ENCODE results near the gene CTNNA2.

The CTNNA2 gene

DNA sequence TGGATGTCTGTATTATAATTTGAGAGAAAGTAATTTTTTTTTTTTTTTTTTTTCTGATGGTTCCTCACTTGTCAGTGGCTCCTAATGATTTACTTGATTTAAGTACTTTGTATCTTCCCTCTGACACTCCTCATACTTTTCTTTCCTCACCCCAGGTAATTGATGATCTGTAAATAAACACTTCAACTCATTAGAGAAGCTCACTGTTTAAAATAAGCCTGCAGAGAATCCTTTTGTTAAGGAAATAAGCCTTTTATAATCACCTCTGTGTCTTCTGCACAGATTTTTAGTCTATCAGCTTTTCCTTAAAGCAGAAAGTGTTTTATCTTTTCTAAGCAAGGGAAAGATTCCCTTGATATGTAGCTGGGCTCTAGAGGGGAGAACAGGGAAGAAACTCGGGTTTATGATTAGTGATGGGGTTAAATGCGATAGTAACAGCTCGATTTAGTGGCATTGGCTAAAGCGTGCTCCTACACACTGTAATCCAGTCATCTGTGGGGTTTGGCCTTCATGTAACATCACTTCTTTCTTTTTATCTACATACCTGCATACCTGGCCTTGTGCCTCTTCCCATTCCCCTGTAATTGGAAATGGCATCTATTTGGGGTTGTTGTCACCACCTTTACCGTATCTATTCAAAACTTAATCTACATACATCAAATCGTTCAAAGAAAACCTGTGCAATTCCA lies 851.8 kb downstream of the CTNNA2 start:
- no peak for DNase-seq (ENCODE audit: low read depth in 2 of 2)
- TF ChIP-seq, protein P1, sequence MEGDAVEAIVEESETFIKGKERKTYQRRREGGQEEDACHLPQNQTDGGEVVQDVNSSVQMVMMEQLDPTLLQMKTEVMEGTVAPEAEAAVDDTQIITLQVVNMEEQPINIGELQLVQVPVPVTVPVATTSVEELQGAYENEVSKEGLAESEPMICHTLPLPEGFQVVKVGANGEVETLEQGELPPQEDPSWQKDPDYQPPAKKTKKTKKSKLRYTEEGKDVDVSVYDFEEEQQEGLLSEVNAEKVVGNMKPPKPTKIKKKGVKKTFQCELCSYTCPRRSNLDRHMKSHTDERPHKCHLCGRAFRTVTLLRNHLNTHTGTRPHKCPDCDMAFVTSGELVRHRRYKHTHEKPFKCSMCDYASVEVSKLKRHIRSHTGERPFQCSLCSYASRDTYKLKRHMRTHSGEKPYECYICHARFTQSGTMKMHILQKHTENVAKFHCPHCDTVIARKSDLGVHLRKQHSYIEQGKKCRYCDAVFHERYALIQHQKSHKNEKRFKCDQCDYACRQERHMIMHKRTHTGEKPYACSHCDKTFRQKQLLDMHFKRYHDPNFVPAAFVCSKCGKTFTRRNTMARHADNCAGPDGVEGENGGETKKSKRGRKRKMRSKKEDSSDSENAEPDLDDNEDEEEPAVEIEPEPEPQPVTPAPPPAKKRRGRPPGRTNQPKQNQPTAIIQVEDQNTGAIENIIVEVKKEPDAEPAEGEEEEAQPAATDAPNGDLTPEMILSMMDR (IDR thresholded peaks at IDR 0.05; ENCODE audit: low read depth, low read length): no peak
- H3K4me3 ChIP-seq (replicated peaks in 1 of 2; ENCODE audit: low read depth in 2 of 2, low read length in 2 of 2): no peak overlapping the region

DNA sequence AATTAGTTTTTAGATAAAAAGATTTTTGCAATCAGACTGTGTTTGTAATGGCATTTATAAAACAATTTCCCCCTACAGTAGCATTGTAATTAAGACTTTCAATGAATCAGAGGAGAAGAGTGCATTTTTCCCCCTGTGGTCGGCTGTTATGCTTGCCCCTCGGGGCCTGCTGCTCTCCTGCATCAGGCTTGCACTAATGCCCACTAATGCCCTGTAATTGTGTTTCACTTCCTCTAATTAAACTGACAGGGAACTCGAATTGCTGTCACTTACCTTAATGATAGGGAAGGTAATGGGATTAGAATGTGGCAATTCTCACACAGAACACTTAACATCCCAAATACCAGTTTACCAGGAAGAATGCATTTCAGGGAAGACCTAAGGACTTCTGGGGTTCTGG lies 852.9 kb downstream of the CTNNA2 start:
- TF ChIP-seq, protein P1 (IDR thresholded peaks at IDR 0.05; ENCODE audit: low read depth, low read length): no peak
- no peak for DNase-seq (ENCODE audit: low read depth in 2 of 2)
- H3K4me3 ChIP-seq (replicated peaks in 1 of 2; ENCODE audit: low read depth in 2 of 2, low read length in 2 of 2): no peak overlapping the region

DNA sequence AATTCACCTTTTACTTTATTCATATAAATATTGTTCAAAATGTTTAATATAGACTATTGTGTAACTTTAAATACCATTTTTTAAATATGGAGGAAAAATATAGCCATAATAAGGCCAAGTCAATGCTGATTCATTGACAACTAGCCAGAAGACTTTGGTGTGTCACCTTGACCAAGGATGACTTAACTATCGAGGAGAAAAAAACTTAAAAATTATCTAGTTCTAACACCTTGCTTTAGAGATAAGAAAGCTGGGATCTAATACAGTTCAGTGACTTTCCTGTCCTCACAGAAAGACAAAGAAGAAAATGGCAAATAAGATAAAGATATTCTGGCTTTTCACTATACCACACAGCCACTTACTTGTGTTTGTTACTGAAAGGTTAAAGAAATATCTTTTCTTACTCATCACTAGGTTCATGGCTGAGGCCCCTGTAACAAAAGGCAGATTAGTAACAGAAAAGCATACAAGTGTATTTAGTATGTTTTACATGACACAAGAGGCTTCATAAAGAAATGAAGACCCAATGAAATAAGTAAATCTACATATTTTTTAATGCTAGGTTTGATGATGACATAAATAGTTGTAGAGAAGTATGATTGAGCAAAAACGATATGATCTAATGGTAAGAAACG lies 857.6 kb downstream of the CTNNA2 start:
- DNase-seq (ENCODE audit: low read depth in 2 of 2): no peak
- TF ChIP-seq, protein P1 (IDR thresholded peaks at IDR 0.05; ENCODE audit: low read depth, low read length): no peak
- no peak overlapping the region for H3K4me3 ChIP-seq (replicated peaks in 1 of 2; ENCODE audit: low read depth in 2 of 2, low read length in 2 of 2)

GRCh38 chr2:80374105-80374504 lies 861.3 kb downstream of the CTNNA2 start:
- DNase-seq (ENCODE audit: low read depth in 2 of 2): no peak
- H3K4me3 ChIP-seq (replicated peaks in 1 of 2; ENCODE audit: low read depth in 2 of 2, low read length in 2 of 2): no peak overlapping the region
- TF ChIP-seq, protein P1 (IDR thresholded peaks at IDR 0.05; ENCODE audit: low read depth, low read length): no peak

DNA sequence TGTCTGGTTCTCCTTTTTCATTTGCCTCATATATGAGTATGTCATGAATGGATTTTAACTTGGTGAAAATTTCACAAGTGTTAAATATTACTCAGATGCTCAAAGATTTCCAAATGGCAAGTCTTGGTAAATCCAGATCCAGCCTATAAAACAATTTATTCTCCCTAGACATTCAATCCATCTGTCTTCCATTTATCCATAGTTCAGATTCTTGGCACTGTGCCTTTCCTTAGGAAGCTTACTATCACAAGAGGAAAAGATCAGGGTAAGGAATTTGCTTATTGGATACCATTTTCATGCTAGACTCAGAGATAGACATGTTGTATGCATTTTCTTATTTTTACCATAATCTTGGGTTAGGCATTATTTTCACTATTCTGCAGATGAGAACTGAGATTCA lies 864.2 kb downstream of the CTNNA2 start:
- TF ChIP-seq, protein P1 (IDR thresholded peaks at IDR 0.05; ENCODE audit: low read depth, low read length): no peak
- H3K4me3 ChIP-seq (replicated peaks in 1 of 2; ENCODE audit: low read depth in 2 of 2, low read length in 2 of 2): no peak overlapping the region
- no peak for DNase-seq (ENCODE audit: low read depth in 2 of 2)

GRCh38 chr2:80380736-80381135 lies 867.9 kb downstream of the CTNNA2 start:
- DNase-seq (ENCODE audit: low read depth in 2 of 2): no peak
- H3K4me3 ChIP-seq (replicated peaks in 1 of 2; ENCODE audit: low read depth in 2 of 2, low read length in 2 of 2): no peak overlapping the region
- TF ChIP-seq, protein P1 (IDR thresholded peaks at IDR 0.05; ENCODE audit: low read depth, low read length): no peak

Measured in cardiac fibroblast (primary cell).